Activated CD4-positive, CD25-positive, alpha-beta regulatory T cell (primary cell): Measurements from ENCODE around the gene UBN1.
"Not testable (repeated sequence)": the region's sequence is repeated elsewhere in the genome, so short reads cannot be mapped to it uniquely, and the experiment has no call there.

Experiments used
- DNase-seq, 4 experiments: peaks; one replicate each; lab custom pipeline; 2025; lab: John Stamatoyannopoulos, UW

The UBN1 gene

GRCh38 chr16:4888428-4889135 is 41.3 kb downstream of the UBN1 start:
- DNase-seq, result no peak

- no peak for DNase-seq
Observed at GRCh38 chr16:4890026-4890425, 42.7 kb downstream of the UBN1 start.

GRCh38 chr16:4890686-4891085 is 43.4 kb downstream of the UBN1 start:
- no peak for DNase-seq

GRCh38 chr16:4891097-4891885 is 44.0 kb downstream of the UBN1 start:
- DNase-seq, result no peak

- no peak for DNase-seq
Observed at GRCh38 chr16:4891886-4892216, 44.6 kb downstream of the UBN1 start.

GRCh38 chr16:4892361-4893102 is 45.3 kb downstream of the UBN1 start:
- DNase-seq, result no peak

GRCh38 chr16:4893103-4893862 is 46.0 kb downstream of the UBN1 start:
- no peak for DNase-seq

- DNase-seq, result no peak
Observed at GRCh38 chr16:4894276-4895150, 47.2 kb downstream of the UBN1 start.

GRCh38 chr16:4895366-4895765 is 48.1 kb downstream of the UBN1 start:
- DNase-seq, result no peak

- not testable (repeated sequence) for DNase-seq
Observed at GRCh38 chr16:4896761-4897160, 49.5 kb downstream of the UBN1 start.

- DNase-seq, result no peak
Observed at GRCh38 chr16:4897328-4897727, 50.0 kb downstream of the UBN1 start.

- DNase-seq, result no peak
Observed at GRCh38 chr16:4898811-4899473, 51.7 kb downstream of the UBN1 start.

GRCh38 chr16:4899474-4899846 is 52.2 kb downstream of the UBN1 start:
- DNase-seq, result no peak

- DNase-seq, result no peak
Observed at GRCh38 chr16:4900036-4900435, 52.8 kb downstream of the UBN1 start.

GRCh38 chr16:4900750-4901149 is 53.5 kb downstream of the UBN1 start:
- no peak for DNase-seq

GRCh38 chr16:4902038-4902437 is 54.8 kb downstream of the UBN1 start:
- DNase-seq, result no peak

GRCh38 chr16:4904108-4904941 is 57.0 kb downstream of the UBN1 start:
- DNase-seq, result no peak

- no peak for DNase-seq
Observed at GRCh38 chr16:4904942-4905615, 57.8 kb downstream of the UBN1 start.

GRCh38 chr16:4908854-4909401 is 61.6 kb downstream of the UBN1 start:
- DNase-seq, result no peak
